HG03060 (cell line): ENCODE measurements around the gene NHLRC1.

ENCODE experiments used
- ATAC-seq: cut with Tn5 transposase; IDR thresholded peaks from one replicate; pipeline ENCODE4 v1.9.1; 2021; ENCODE audit warnings: low read depth, moderate number of reproducible peaks; ENCODE audit not compliant: unreplicated experiment

The NHLRC1 gene

GRCh38 chr6:18088419-18089296 is 33.8 kb downstream of the NHLRC1 start:
- no peak for ATAC-seq

GRCh38 chr6:18087396-18088165 is 34.9 kb downstream of the NHLRC1 start:
- ATAC-seq: no peak

- ATAC-seq: no peak
These were observed 41.3 kb downstream of the NHLRC1 start for GRCh38 chr6:18081025-18081668.

- no peak for ATAC-seq
These were observed 41.9 kb downstream of the NHLRC1 start for GRCh38 chr6:18080544-18080943.

GRCh38 chr6:18078866-18079265 is 43.6 kb downstream of the NHLRC1 start:
- no peak for ATAC-seq

- ATAC-seq: no peak
These were observed 46.2 kb downstream of the NHLRC1 start for GRCh38 chr6:18076231-18076630.

GRCh38 chr6:18072841-18073240 is 49.6 kb downstream of the NHLRC1 start:
- no peak for ATAC-seq

- ATAC-seq: no peak
These were observed 52.0 kb downstream of the NHLRC1 start for GRCh38 chr6:18070486-18070885.
